Liver (tissue), 3 donors: ENCODE measurements around the gene RAB41.

Experiments
- EGR1 ChIP-seq, 2 donors: IDR thresholded peaks; 2 replicates each; pipeline ENCODE4 v1.6.1; 2016 to 2018; ENCODE audit warnings: antibody characterized with exemption in 2 of 2, low read depth in 2 of 2
- FOXA1 ChIP-seq: IDR thresholded peaks from 2 replicates; pipeline ENCODE4 v1.6.1; 2016; ENCODE audit warnings: antibody characterized with exemption
- GABPA ChIP-seq, 2 donors: IDR thresholded peaks in 1 of 2; conservative IDR thresholded peaks in 1 of 2; 2 replicates each; pipeline ENCODE4 v1.6.1; 2016; ENCODE audit warnings: antibody characterized with exemption in 2 of 2, mild to moderate bottlenecking in 1 of 2, moderate library complexity in 1 of 2
- HNF4A ChIP-seq, 2 donors: conservative IDR thresholded peaks; 2 replicates each; pipeline ENCODE4 v1.6.1; 2016; ENCODE audit warnings: antibody characterized with exemption in 2 of 2, mild to moderate bottlenecking in 2 of 2
- HNF4G ChIP-seq: IDR thresholded peaks from 2 replicates; pipeline ENCODE4 v1.6.1; 2016; ENCODE audit warnings: antibody characterized with exemption
- JUND ChIP-seq, 2 donors: IDR thresholded peaks; 2 replicates each; pipeline ENCODE4 v1.6.1; 2016; ENCODE audit warnings: antibody characterized with exemption in 2 of 2
- RAD21 ChIP-seq, 2 donors: IDR thresholded peaks; 2 replicates each; pipeline ENCODE4 v1.6.1; 2016; ENCODE audit warnings: antibody characterized with exemption in 2 of 2, mild to moderate bottlenecking in 2 of 2
- SP1 ChIP-seq: IDR thresholded peaks from 2 replicates; pipeline ENCODE4 v1.6.1; 2018; ENCODE audit warnings: antibody characterized with exemption, mild to moderate bottlenecking
- TAF1 ChIP-seq: conservative IDR thresholded peaks from 2 replicates; pipeline ENCODE4 v1.6.1; 2016; ENCODE audit warnings: antibody characterized with exemption, mild to moderate bottlenecking
- YY1 ChIP-seq: IDR thresholded peaks from 2 replicates; pipeline ENCODE4 v1.6.1; 2016; ENCODE audit warnings: antibody characterized with exemption, mild to moderate bottlenecking
- TF ChIP-seq, protein P1 (sequence below): fragments of 150-350 bp; IDR thresholded peaks from 2 replicates; pipeline ENCODE4 v1.5.1; 2017; ENCODE audit warnings: improper control_type of control experiment, low read depth, low read length; ENCODE audit not compliant: missing input control
- TF ChIP-seq, protein P2 (sequence below): IDR thresholded peaks from 2 replicates; pipeline ENCODE4 v1.6.1; 2016; ENCODE audit warnings: antibody characterized with exemption, mild to moderate bottlenecking
- TF ChIP-seq, protein P3 (sequence below): IDR thresholded peaks from 2 replicates; pipeline ENCODE4 v1.6.1; 2016; ENCODE audit warnings: antibody characterized with exemption
- TF ChIP-seq, protein P4 (sequence below): IDR thresholded peaks from 2 replicates; pipeline ENCODE4 v1.6.1; 2016; ENCODE audit warnings: antibody characterized with exemption
- donor health status: healthy.
- donor health status: healthy.

DNA sequence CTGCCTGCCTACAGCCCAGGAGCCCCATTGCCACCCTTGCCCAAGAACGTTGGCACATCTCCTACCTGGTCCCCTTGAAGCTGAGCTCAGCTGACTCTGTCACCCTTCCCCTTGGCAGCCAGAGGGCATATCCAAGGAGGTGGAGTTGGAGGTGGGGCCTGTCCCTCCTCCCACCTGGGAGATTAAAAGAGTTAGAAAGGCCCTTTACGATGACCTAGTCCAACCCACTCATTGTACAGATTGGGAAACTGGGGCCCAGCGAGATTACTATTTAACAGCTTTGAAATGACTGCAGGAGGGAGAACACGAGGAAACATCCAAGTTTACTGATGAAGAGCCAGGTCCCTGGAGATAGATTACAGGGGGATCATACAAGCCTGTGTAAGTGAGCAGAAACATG, 21.9 kb upstream of the RAB41 start, which contains the start of gene P2RY4:
- TF ChIP-seq, protein P1, sequence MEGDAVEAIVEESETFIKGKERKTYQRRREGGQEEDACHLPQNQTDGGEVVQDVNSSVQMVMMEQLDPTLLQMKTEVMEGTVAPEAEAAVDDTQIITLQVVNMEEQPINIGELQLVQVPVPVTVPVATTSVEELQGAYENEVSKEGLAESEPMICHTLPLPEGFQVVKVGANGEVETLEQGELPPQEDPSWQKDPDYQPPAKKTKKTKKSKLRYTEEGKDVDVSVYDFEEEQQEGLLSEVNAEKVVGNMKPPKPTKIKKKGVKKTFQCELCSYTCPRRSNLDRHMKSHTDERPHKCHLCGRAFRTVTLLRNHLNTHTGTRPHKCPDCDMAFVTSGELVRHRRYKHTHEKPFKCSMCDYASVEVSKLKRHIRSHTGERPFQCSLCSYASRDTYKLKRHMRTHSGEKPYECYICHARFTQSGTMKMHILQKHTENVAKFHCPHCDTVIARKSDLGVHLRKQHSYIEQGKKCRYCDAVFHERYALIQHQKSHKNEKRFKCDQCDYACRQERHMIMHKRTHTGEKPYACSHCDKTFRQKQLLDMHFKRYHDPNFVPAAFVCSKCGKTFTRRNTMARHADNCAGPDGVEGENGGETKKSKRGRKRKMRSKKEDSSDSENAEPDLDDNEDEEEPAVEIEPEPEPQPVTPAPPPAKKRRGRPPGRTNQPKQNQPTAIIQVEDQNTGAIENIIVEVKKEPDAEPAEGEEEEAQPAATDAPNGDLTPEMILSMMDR: no peak
- TF ChIP-seq HNF4G: no peak
- no peak for TF ChIP-seq RAD21 (IDR thresholded peaks at IDR 0.05)
- no peak for TF ChIP-seq GABPA (IDR thresholded peaks at IDR 0.05 in 1 of 2, conservative IDR thresholded peaks at IDR 0.05 in 1 of 2)
- TF ChIP-seq, protein P2, sequence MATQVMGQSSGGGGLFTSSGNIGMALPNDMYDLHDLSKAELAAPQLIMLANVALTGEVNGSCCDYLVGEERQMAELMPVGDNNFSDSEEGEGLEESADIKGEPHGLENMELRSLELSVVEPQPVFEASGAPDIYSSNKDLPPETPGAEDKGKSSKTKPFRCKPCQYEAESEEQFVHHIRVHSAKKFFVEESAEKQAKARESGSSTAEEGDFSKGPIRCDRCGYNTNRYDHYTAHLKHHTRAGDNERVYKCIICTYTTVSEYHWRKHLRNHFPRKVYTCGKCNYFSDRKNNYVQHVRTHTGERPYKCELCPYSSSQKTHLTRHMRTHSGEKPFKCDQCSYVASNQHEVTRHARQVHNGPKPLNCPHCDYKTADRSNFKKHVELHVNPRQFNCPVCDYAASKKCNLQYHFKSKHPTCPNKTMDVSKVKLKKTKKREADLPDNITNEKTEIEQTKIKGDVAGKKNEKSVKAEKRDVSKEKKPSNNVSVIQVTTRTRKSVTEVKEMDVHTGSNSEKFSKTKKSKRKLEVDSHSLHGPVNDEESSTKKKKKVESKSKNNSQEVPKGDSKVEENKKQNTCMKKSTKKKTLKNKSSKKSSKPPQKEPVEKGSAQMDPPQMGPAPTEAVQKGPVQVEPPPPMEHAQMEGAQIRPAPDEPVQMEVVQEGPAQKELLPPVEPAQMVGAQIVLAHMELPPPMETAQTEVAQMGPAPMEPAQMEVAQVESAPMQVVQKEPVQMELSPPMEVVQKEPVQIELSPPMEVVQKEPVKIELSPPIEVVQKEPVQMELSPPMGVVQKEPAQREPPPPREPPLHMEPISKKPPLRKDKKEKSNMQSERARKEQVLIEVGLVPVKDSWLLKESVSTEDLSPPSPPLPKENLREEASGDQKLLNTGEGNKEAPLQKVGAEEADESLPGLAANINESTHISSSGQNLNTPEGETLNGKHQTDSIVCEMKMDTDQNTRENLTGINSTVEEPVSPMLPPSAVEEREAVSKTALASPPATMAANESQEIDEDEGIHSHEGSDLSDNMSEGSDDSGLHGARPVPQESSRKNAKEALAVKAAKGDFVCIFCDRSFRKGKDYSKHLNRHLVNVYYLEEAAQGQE: no peak
- TF ChIP-seq HNF4A (conservative IDR thresholded peaks at IDR 0.05): no peak
- TF ChIP-seq YY1: no peak
- no peak for TF ChIP-seq TAF1
- TF ChIP-seq, protein P3, sequence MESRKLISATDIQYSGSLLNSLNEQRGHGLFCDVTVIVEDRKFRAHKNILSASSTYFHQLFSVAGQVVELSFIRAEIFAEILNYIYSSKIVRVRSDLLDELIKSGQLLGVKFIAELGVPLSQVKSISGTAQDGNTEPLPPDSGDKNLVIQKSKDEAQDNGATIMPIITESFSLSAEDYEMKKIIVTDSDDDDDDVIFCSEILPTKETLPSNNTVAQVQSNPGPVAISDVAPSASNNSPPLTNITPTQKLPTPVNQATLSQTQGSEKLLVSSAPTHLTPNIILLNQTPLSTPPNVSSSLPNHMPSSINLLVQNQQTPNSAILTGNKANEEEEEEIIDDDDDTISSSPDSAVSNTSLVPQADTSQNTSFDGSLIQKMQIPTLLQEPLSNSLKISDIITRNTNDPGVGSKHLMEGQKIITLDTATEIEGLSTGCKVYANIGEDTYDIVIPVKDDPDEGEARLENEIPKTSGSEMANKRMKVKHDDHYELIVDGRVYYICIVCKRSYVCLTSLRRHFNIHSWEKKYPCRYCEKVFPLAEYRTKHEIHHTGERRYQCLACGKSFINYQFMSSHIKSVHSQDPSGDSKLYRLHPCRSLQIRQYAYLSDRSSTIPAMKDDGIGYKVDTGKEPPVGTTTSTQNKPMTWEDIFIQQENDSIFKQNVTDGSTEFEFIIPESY: no peak
- TF ChIP-seq, protein P4, sequence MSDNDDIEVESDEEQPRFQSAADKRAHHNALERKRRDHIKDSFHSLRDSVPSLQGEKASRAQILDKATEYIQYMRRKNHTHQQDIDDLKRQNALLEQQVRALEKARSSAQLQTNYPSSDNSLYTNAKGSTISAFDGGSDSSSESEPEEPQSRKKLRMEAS: no peak
- TF ChIP-seq FOXA1: no peak
- TF ChIP-seq SP1: no peak
- no peak for TF ChIP-seq JUND (IDR thresholded peaks at IDR 0.05)
- TF ChIP-seq EGR1 (IDR thresholded peaks at IDR 0.05; ENCODE audit: low read depth in 2 of 2): no peak
